Esophagus squamous epithelium (tissue), 5 donors: ENCODE results near the gene ACAA1. TPM values are rescaled to one million over a fixed set of nuclear protein-coding genes. Genes with fewer than 3 reads are reported as not detected.

Experiments used
- DNase-seq: peaks from one replicate; lab custom pipeline; 2025; lab: John Stamatoyannopoulos, UW
- H3K27ac ChIP-seq, 4 donors: fragments of 200-600 bp; sonication (generic); one replicate each; pipeline ENCODE4 v1.5.1; 2016 to 2019; ENCODE audit warnings: mild to moderate bottlenecking in 1 of 4
- H3K27me3 ChIP-seq, 4 donors: fragments of 200-600 bp; sonication (generic); 1 replicate in 3 of 4; 2 replicates in 1 of 4; pipeline versions ENCODE4 v1.5.1 to v1.6.0; 2017 to 2021; ENCODE audit warnings: antibody characterized with exemption in 1 of 4
- H3K36me3 ChIP-seq, 3 donors: fragments of 200-600 bp; sonication (generic); one replicate each; pipeline ENCODE4 v1.5.1; 2016 to 2019
- H3K4me1 ChIP-seq, 3 donors: fragments of 200-600 bp; sonication (generic); one replicate each; pipeline ENCODE4 v1.5.1; 2017 to 2019
- H3K4me3 ChIP-seq, 4 donors: fragments of 200-600 bp; sonication (generic); 1 replicate in 3 of 4; 2 replicates in 1 of 4; pipeline ENCODE4 v1.5.1; 2016 to 2019; ENCODE audit warnings: mild to moderate bottlenecking in 2 of 4, moderate library complexity in 1 of 4
- H3K9me3 ChIP-seq, 3 donors: fragments of 200-600 bp; sonication (generic); one replicate each; pipeline ENCODE4 v1.5.1; 2016 to 2019
- CTCF ChIP-seq, 6 experiments: fragments of 450-650 bp in 4 of 6; fragments of 200-600 bp in 2 of 6; sonication (generic) in 2 of 6; IDR thresholded peaks; one replicate each; pipeline ENCODE4 v1.5.1; 2016 to 2019; ENCODE audit warnings: antibody characterized with exemption in 6 of 6, mild to moderate bottlenecking in 4 of 6, moderate library complexity in 4 of 6
- POLR2A ChIP-seq, 4 donors: fragments of 450-650 bp; IDR thresholded peaks; one replicate each; pipeline ENCODE4 v1.6.1; 2017; ENCODE audit warnings: antibody characterized with exemption in 4 of 4, mild to moderate bottlenecking in 4 of 4, moderate library complexity in 3 of 4
- WGBS, 2 donors: methylation state at CpG; one replicate each; pipeline ENCODE4 v1.1.5; 2018; 5-methylcytosine and 5-hydroxymethylcytosine counted together
- intact Hi-C: fragments of 100-400 bp; cut with DNase I; formaldehyde crosslinking; loops from one replicate; pipeline ENCODE4 v1.15.0; 2022
- total RNA-seq, 4 donors: library from RNA; depleted of rRNA; stranded (reverse); fragments of >200 nt; gene quantifications; one replicate each; pipeline ENCODE4 v1.1.0, GENCODE V29; 2016
- donor health status: DM: yes; HTN: yes; CAD: no.

ACAA1 gene
- total RNA-seq, 4 donors from 2014 or later: 63.5 to 75.2 (median 68.7) TPM

- intact Hi-C loops: loop anchor here (10.0 kb wide), 2 partner anchors 75 to 355 kb away; no protein-coding TSS in a partner anchor
Measured at GRCh38 chr3:38119821-38120692, 16.9 kb downstream of the ACAA1 start.

DNA sequence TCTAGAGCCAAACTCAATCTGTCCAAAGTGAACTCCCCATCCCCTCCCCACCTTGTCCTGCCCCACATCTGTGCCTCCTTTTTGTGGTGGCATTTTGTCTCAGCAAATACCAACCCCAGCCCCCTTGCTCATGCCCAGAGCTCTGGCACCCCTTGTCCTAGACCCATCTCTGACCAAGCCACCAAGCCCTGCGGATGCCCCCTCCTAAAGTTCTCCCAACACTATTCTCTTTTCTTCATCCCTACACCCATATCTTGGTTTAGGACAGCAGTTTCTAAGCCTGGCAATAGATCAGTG lies 17.7 kb downstream of the ACAA1 start:
- Histone ChIP-seq H3K27me3 (no peaks in the 10 kb centered on the region), H3K4me1 (no peaks in the 10 kb centered on the region), H3K4me3 (no peak overlapping the region), H3K36me3 (peaks cover 25 to 48% (median 27%) of the 10 kb centered on the region in 3 donors), H3K9me3 (no peaks in the 10 kb centered on the region), H3K27ac (no peak overlapping the region)
- 80 to 100% methylated on average over 1 of the region's 1 CpG for WGBS, 2 donors
- intact Hi-C loops: loop anchor here (10.0 kb wide), 2 partner anchors 74 to 356 kb away; no protein-coding TSS in a partner anchor
- TF ChIP-seq CTCF (IDR thresholded peaks at IDR 0.05) (no peak), POLR2A (IDR thresholded peaks at IDR 0.05) (no peak)
- DNase-seq: no peak

More at GRCh38 chr3:38119821-38120692, 16.9 kb downstream of the ACAA1 start:
- TF ChIP-seq CTCF (IDR thresholded peaks at IDR 0.05): no peak
- TF ChIP-seq POLR2A (IDR thresholded peaks at IDR 0.05): no peak
- Histone ChIP-seq H3K9me3 (no peaks in the 10 kb centered on the region), H3K36me3 (peaks cover 25 to 56% (median 27%) of the 10 kb centered on the region in 3 donors), H3K4me1 (peaks cover 0 to 5% (median 0%) of the 10 kb centered on the region in 3 donors), H3K4me3 (no peak overlapping the region), H3K27me3 (no peaks in the 10 kb centered on the region), H3K27ac (no peak overlapping the region)
- 76 to 90% methylated on average over 4 to 6 of the region's 7 CpGs for WGBS, 2 donors
- no peak for DNase-seq

DNA sequence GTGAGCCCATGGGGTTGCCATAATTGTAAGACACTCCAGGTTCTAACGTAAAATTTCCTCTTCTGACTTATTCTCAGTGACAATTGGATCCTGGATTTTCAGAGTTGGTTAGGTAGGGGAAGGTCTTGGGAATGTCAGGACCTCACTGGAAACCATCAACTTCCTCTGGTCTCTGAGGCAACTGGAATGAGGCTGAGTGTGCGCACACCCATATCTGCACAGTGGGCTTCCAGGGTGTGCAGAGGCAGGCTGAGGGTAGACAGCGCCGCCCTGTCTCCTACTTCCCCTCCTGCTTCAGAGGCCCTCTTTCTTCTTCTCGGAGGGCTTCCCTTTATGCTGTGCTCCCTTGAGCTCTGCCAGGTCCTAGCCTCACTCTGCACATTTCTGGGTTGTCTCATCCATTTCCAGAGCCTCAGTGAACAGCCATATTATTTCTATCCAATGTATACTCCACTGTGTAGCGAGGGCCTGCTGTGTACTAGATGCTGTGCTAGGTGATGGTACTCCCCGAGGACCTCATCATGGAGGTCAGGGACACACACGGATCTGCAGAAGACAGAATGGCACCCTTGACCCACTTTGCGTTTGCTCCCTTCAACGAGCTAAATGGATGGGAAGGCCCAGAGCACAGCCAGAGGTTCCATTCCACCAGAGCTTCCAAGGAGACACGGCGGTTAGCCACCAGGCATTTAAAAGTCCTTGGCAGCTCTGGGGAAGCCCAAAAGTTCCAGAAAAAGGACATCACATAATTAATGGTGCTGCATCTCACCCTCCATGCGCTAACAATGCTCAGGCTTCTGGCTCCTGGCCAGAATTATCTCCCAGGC lies 18.3 kb downstream of the ACAA1 start:
- DNase-seq: no peak
- H3K9me3 ChIP-seq: no peaks in the 10 kb centered on the region
- WGBS, 2 donors: 84 to 85% methylated on average over 9 to 11 of the region's 13 CpGs

DNA sequence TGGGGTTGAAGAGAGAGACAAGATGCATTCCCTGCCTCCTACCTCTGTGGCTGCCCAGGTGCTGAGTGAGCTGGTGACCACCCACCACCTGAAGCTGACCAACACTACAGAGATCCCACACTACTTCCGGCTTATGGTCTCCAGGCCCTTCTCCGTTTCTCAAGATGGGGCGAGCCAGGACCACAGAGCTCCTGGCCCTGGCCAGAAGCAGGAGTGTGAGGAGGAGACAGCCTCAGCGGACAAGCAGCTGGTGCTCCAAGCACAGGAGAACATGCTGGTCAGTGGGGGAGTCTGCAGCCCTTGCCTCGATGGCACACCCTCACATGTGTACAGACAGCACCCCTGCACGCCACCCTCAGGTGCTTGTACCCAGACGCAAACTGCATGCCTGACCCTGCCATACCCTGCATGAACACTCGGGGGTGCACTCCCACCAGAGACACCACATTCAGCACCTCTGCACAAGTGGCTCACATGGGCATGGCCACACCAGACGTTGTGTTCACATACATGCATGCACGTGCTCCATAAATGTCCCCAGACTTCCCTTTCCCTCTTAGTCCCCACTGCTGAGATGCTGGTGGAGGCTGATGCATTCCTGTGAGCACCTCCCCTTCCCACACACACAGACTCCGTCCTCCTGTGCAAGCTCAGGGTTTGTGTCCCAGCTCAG lies 19.0 kb downstream of the ACAA1 start:
- H3K4me1 ChIP-seq: no peaks in the 10 kb centered on the region
- peaks cover 24 to 35% (median 25%) of the 10 kb centered on the region in 3 donors for H3K36me3 ChIP-seq
- 22 to 36% methylated on average over 4 to 8 of the region's 11 CpGs for WGBS, 2 donors
- H3K9me3 ChIP-seq: no peaks in the 10 kb centered on the region
- DNase-seq: peak; percentile 7
- no peak overlapping the region for H3K4me3 ChIP-seq
- H3K27ac ChIP-seq: no peak overlapping the region
- no peak for TF ChIP-seq POLR2A (IDR thresholded peaks at IDR 0.05)
- TF ChIP-seq CTCF (IDR thresholded peaks at IDR 0.05): peak; percentile 53 to 88 (median 73)
- no peaks in the 10 kb centered on the region for H3K27me3 ChIP-seq
- intact Hi-C loops: loop anchor here (10.0 kb wide), 2 partner anchors 73 to 357 kb away; no protein-coding TSS in a partner anchor

More for the DNA sequence above, 18.3 kb downstream of the ACAA1 start:
- H3K27ac ChIP-seq: no peak overlapping the region
- peaks cover 25 to 42% (median 27%) of the 10 kb centered on the region in 3 donors for H3K36me3 ChIP-seq
- intact Hi-C loops: loop anchor here (10.0 kb wide), 2 partner anchors 74 to 356 kb away; no protein-coding TSS in a partner anchor
- TF ChIP-seq CTCF (IDR thresholded peaks at IDR 0.05) (no peak), POLR2A (IDR thresholded peaks at IDR 0.05) (no peak)
- H3K4me1 ChIP-seq: no peaks in the 10 kb centered on the region
- no peak overlapping the region for H3K4me3 ChIP-seq
- H3K27me3 ChIP-seq: no peaks in the 10 kb centered on the region
